GM18867 (cell line): ENCODE data around the gene DICER1.
"Not testable (repeated sequence)": the region's sequence is repeated elsewhere in the genome, so short reads cannot be mapped to it uniquely, and the experiment has no call there.

Source experiments
- ATAC-seq: cut with Tn5 transposase; IDR thresholded peaks from one replicate; pipeline ENCODE4 v1.9.1; 2021; ENCODE audit warnings: mild to moderate bottlenecking, moderate library complexity; ENCODE audit not compliant: unreplicated experiment

Gene DICER1

GRCh38 chr14:95153866-95154265, 3.5 kb downstream of the DICER1 start:
- ATAC-seq = no peak

GRCh38 chr14:95151561-95151960, 5.8 kb downstream of the DICER1 start:
- ATAC-seq = no peak

GRCh38 chr14:95150910-95151309, 6.4 kb downstream of the DICER1 start:
- no peak for ATAC-seq

GRCh38 chr14:95149441-95149840, 7.9 kb downstream of the DICER1 start:
- ATAC-seq = no peak

GRCh38 chr14:95147597-95147996, 9.7 kb downstream of the DICER1 start:
- no peak for ATAC-seq

- no peak for ATAC-seq
These were observed 11.1 kb downstream of the DICER1 start for GRCh38 chr14:95146079-95146771.

GRCh38 chr14:95144849-95145248, 12.5 kb downstream of the DICER1 start:
- ATAC-seq = no peak

GRCh38 chr14:95143808-95144620, 13.3 kb downstream of the DICER1 start:
- no peak for ATAC-seq

GRCh38 chr14:95142208-95142607, 15.1 kb downstream of the DICER1 start:
- no peak for ATAC-seq

GRCh38 chr14:95141684-95142083, 15.6 kb downstream of the DICER1 start:
- no peak for ATAC-seq

GRCh38 chr14:95140060-95140858, 17.1 kb downstream of the DICER1 start:
- no peak for ATAC-seq

GRCh38 chr14:95138876-95139275, 18.5 kb downstream of the DICER1 start:
- no peak for ATAC-seq

- ATAC-seq = not testable (repeated sequence)
These were observed 18.9 kb downstream of the DICER1 start for GRCh38 chr14:95138455-95138854.

GRCh38 chr14:95137804-95138167, 19.5 kb downstream of the DICER1 start:
- ATAC-seq = no peak

- no peak for ATAC-seq
These were observed 20.0 kb downstream of the DICER1 start for GRCh38 chr14:95137164-95137803.

GRCh38 chr14:95136631-95137030, 20.7 kb downstream of the DICER1 start:
- ATAC-seq = no peak

- ATAC-seq = no peak
These were observed 22.9 kb downstream of the DICER1 start for GRCh38 chr14:95134304-95134933.

- no peak for ATAC-seq
These were observed 24.0 kb downstream of the DICER1 start for GRCh38 chr14:95133282-95133681.

GRCh38 chr14:95132760-95133159, 24.6 kb downstream of the DICER1 start:
- no peak for ATAC-seq

- no peak for ATAC-seq
These were observed 26.8 kb downstream of the DICER1 start for GRCh38 chr14:95130549-95130948.

GRCh38 chr14:95128140-95128539, 29.2 kb downstream of the DICER1 start:
- ATAC-seq = no peak
